ENCODE results near the gene TENM4.
A peak's percentile ranks its signal among the peaks of the same experiment; 100 is the strongest.

Gene TENM4

DNA sequence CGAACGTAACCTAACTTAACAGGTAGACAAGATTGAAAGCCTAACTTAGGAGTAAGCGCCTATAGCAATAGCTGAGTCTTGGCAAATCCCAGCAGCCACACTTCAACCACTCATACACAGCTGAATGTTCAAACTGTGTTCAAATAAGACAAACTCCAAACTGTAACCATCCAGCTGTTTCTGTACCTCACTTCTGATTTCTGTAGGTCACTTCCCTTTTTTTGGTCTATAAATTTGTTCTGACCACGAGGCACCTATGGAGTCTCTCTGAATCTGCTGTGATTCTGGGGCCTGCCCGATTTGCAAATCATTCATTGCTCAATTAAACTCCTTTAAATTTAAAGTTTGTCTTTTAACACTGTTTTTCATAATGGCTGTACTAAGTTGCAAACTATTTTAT, 8.2 kb upstream of the TENM4 start:
- no peaks in the 10 kb centered on the region for H3K36me3 ChIP-seq (ENCODE audit: control insufficient read depth in 2 of 2, insufficient read depth in 2 of 2, low read length in 2 of 2)
- H3K27me3 ChIP-seq (ENCODE audit: control insufficient read depth in 2 of 2, insufficient read depth in 2 of 2, low read length in 2 of 2), result peaks cover 3% of the 10 kb centered on the region in 2 donors
- H3K27ac ChIP-seq (ENCODE audit: low read depth in 2 of 2, low read length in 2 of 2), result no peak overlapping the region
- H3K4me1 ChIP-seq (ENCODE audit: control insufficient read depth in 2 of 2, insufficient read depth in 2 of 2, low read length in 2 of 2), result no peaks in the 10 kb centered on the region
- H3K9me3 ChIP-seq (ENCODE audit: control insufficient read depth in 2 of 2, low read length in 2 of 2), result no peaks in the 10 kb centered on the region
- no peak overlapping the region for H3K9ac ChIP-seq (ENCODE audit: low read depth in 1 of 2, low read length in 2 of 2)
- no peak overlapping the region for H3K4me3 ChIP-seq (ENCODE audit: low read length in 2 of 2)

DNA sequence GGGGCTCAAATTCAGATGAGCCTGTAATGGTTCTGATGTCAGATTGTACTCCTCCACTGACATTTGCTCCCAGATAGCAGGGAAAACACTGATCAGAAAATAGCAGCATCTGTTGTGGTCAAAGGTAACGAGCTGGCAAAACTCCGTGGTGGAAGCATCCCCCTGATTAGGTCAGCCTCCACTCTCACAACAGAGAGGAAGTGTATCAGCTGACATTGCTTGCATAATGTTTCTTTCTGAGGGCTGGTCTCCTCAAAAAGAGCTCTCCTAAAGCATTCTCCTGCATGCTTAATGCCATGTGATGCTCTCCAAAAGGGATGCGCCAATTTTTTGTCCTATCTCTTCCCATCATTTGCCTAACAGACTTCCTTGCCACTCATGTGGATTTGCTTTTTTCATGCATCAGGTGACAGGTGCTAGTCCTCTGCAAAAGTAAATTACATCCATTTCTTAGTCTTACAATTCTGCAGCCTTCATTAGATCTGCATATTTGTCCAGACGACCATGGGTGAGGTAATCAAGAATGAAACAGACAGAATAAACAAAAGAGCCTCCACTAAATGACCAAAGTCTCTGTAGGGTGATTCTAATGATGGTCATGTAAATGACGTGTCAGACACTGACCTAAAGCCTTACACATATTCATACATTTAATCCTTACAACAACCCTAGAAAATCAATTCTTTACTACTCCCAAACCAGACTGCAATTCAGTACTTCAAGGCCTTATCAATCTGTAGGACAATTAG, 6.4 kb upstream of the TENM4 start:
- Histone ChIP-seq H3K27ac (ENCODE audit: low read depth in 2 of 2, low read length in 2 of 2) (no peak overlapping the region), H3K4me1 (ENCODE audit: control insufficient read depth in 2 of 2, insufficient read depth in 2 of 2, low read length in 2 of 2) (no peaks in the 10 kb centered on the region), H3K4me3 (ENCODE audit: low read length in 2 of 2) (no peak overlapping the region), H3K9me3 (ENCODE audit: control insufficient read depth in 2 of 2, low read length in 2 of 2) (no peaks in the 10 kb centered on the region), H3K9ac (ENCODE audit: low read depth in 1 of 2, low read length in 2 of 2) (no peak overlapping the region), H3K27me3 (ENCODE audit: control insufficient read depth in 2 of 2, insufficient read depth in 2 of 2, low read length in 2 of 2) (peaks cover 14 to 15% of the 10 kb centered on the region in 2 donors), H3K36me3 (ENCODE audit: control insufficient read depth in 2 of 2, insufficient read depth in 2 of 2, low read length in 2 of 2) (no peaks in the 10 kb centered on the region)

DNA sequence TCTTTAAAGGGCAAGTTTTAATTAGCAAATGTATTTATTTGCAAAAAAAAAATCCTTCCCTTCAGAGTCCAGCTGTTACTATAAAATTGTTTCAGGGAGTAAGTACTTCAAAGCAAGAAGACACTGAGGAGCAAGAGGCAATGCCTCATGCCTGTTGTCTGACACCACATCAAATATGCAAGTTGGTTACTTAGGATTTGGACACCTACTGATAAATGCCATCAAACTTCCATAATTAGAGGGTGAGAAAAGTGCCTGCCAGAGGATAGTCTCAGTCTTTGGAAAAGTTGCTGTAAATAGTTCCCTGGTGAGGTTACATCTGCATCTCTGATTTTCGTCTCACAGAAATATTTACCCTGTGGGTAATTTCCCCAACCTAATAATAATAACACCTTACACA, 4.1 kb upstream of the TENM4 start:
- no peaks in the 10 kb centered on the region for H3K9me3 ChIP-seq (ENCODE audit: control insufficient read depth in 2 of 2, low read length in 2 of 2)
- no peaks in the 10 kb centered on the region for H3K4me1 ChIP-seq (ENCODE audit: control insufficient read depth in 2 of 2, insufficient read depth in 2 of 2, low read length in 2 of 2)
- H3K27ac ChIP-seq (ENCODE audit: low read depth in 2 of 2, low read length in 2 of 2), result no peak overlapping the region
- H3K27me3 ChIP-seq (ENCODE audit: control insufficient read depth in 2 of 2, insufficient read depth in 2 of 2, low read length in 2 of 2), result peaks cover 14 to 15% of the 10 kb centered on the region in 2 donors
- no peaks in the 10 kb centered on the region for H3K36me3 ChIP-seq (ENCODE audit: control insufficient read depth in 2 of 2, insufficient read depth in 2 of 2, low read length in 2 of 2)
- H3K9ac ChIP-seq (ENCODE audit: low read depth in 1 of 2, low read length in 2 of 2), result no peak overlapping the region
- no peak overlapping the region for H3K4me3 ChIP-seq (ENCODE audit: low read length in 2 of 2)

DNA sequence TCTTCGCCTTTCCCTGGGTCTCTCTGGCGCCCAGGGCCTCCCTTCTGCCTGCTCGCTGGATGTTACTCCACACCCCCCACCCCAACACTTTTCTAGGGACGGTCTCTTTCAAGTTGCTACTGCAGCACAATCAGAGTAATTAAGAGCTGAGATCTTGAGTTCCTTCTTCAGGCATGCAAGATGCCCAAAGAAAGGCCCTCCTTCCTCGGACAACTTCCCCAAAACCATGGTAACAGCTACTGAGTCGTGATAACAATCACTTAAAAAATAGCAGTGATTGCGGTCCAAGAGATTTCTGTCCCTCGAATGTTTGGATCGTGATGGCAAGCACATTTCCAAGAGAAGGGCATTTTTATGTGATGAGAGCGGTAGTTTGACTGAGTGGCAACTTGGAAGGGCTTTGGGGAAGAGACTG, 638 bp upstream of the TENM4 start:
- no peaks in the 10 kb centered on the region for H3K9me3 ChIP-seq (ENCODE audit: control insufficient read depth in 2 of 2, low read length in 2 of 2)
- H3K27ac ChIP-seq (ENCODE audit: low read depth in 2 of 2, low read length in 2 of 2), result no peak overlapping the region
- peaks cover 39 to 42% of the 10 kb centered on the region in 2 donors for H3K27me3 ChIP-seq (ENCODE audit: control insufficient read depth in 2 of 2, insufficient read depth in 2 of 2, low read length in 2 of 2)
- H3K36me3 ChIP-seq (ENCODE audit: control insufficient read depth in 2 of 2, insufficient read depth in 2 of 2, low read length in 2 of 2), result no peaks in the 10 kb centered on the region
- H3K4me3 ChIP-seq (ENCODE audit: low read length in 2 of 2), result peak overlapping the region in 1 of 2 donors; percentile 53
- H3K4me1 ChIP-seq (ENCODE audit: control insufficient read depth in 2 of 2, insufficient read depth in 2 of 2, low read length in 2 of 2), result peaks cover 5 to 12% of the 10 kb centered on the region in 2 donors
- H3K9ac ChIP-seq (ENCODE audit: low read depth in 1 of 2, low read length in 2 of 2), result no peak overlapping the region

DNA sequence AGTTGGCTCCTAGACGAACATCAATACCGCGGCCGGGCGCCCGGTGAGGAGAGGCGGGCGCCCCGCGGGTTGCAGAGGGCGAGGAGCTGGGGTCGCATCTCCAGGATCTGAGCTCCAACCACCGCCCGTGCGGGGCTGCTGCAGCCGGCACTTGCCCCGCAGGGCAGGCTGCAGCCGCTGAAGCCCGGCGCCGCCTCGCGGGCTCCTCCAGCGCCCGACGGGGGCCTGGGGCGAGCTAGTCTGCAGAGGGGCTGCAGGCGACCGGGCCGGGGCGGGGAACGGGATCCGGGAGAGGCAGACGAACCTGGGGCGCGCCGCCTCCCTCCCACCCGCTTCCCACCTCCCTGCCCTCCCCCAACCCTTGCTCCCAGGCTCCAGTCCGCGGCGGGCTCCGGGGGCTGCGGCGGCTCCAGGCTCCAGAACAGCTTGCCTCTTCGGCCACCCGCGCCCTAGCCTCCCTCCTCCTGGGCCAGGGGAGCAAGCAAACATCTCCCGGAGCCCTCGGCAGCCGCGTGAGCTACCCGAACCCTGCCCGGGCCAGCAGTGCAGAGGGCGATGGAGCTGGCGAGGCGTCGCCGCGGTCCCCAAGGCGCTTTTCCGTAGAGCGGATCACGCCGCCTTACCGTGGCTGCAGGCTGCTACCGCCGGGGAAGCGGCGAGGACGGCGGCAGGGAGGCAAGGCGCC, 802 bp downstream of the TENM4 start:
- no peaks in the 10 kb centered on the region for H3K9me3 ChIP-seq (ENCODE audit: control insufficient read depth in 2 of 2, low read length in 2 of 2)
- H3K4me1 ChIP-seq (ENCODE audit: control insufficient read depth in 2 of 2, insufficient read depth in 2 of 2, low read length in 2 of 2), result peaks cover 5 to 12% of the 10 kb centered on the region in 2 donors
- H3K27me3 ChIP-seq (ENCODE audit: control insufficient read depth in 2 of 2, insufficient read depth in 2 of 2, low read length in 2 of 2), result peaks cover 48 to 52% of the 10 kb centered on the region in 2 donors
- H3K9ac ChIP-seq (ENCODE audit: low read depth in 1 of 2, low read length in 2 of 2), result peak overlapping the region in 1 of 2 donors; percentile 19
- H3K27ac ChIP-seq (ENCODE audit: low read depth in 2 of 2, low read length in 2 of 2), result no peak overlapping the region
- H3K4me3 ChIP-seq (ENCODE audit: low read length in 2 of 2), result peak overlapping the region in 1 of 2 donors; percentile 26
- no peaks in the 10 kb centered on the region for H3K36me3 ChIP-seq (ENCODE audit: control insufficient read depth in 2 of 2, insufficient read depth in 2 of 2, low read length in 2 of 2)

DNA sequence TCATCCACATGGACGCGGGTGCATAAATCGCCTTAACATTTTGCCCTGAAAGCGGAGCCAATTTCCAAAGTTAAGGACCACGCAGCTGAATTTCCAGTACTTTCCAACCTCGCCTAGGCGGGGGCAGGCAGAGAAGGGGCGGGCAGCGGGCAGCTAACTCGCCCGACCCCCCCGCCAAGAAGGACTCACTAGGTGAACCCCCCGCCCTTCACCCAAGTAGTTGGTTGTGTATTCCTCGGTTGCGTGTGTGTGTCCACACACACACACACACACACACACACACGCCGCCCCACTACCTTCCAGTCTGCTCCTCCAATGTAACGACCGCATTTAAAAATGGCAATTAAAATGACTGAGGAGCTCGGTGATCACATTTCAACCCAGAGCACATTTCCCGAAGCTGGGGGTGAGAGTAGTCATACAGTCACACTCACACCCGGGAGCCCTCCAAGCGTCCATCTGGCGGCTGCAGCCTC, 1.4 kb downstream of the TENM4 start:
- no peaks in the 10 kb centered on the region for H3K9me3 ChIP-seq (ENCODE audit: control insufficient read depth in 2 of 2, low read length in 2 of 2)
- H3K4me1 ChIP-seq (ENCODE audit: control insufficient read depth in 2 of 2, insufficient read depth in 2 of 2, low read length in 2 of 2), result peaks cover 5 to 12% of the 10 kb centered on the region in 2 donors
- no peaks in the 10 kb centered on the region for H3K36me3 ChIP-seq (ENCODE audit: control insufficient read depth in 2 of 2, insufficient read depth in 2 of 2, low read length in 2 of 2)
- H3K27me3 ChIP-seq (ENCODE audit: control insufficient read depth in 2 of 2, insufficient read depth in 2 of 2, low read length in 2 of 2), result peaks cover 49 to 57% of the 10 kb centered on the region in 2 donors
- peak overlapping the region in 1 of 2 donors; percentile 41 for H3K4me3 ChIP-seq (ENCODE audit: low read length in 2 of 2)
- H3K27ac ChIP-seq (ENCODE audit: low read depth in 2 of 2, low read length in 2 of 2), result no peak overlapping the region
- H3K9ac ChIP-seq (ENCODE audit: low read depth in 1 of 2, low read length in 2 of 2), result no peak overlapping the region

DNA sequence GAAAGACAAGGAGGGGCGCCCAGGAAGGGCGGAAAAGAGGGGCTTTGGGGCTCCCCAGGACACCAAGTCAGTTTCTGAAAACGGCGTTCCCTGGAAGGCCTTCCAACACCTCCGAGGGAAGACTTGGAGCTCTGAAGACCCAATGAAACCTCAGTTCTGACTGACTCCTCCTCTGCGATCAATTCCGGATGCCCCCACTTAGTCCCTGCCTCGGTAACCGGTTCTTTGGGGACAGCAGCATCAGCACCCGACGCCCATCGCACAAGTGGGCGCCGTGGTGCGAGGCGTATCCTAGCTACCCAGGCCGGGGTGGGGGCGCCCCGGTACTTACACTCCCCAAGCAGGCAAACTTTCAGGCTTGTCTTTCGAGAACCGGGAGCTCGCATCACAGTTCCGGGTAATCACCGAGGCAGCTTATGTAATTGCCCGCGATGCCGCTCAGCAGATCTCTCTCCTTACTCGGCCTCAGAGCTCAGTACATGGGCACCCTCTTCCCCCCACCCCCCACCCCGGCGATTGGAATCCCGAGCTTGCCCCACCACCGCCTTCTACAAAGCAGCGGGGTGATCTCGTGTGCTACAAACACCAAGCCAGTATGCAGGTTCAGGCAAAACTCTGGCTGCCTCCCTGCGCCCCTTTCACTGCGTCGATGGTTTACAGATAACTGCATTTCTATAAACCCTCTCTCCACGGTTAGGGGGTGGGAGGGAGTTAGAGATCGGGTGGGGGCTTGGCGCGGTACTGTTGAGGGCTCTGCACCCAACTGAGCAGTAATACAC, 2.0 kb downstream of the TENM4 start:
- Histone ChIP-seq H3K36me3 (ENCODE audit: control insufficient read depth in 2 of 2, insufficient read depth in 2 of 2, low read length in 2 of 2) (no peaks in the 10 kb centered on the region), H3K9ac (ENCODE audit: low read depth in 1 of 2, low read length in 2 of 2) (no peak overlapping the region), H3K4me3 (ENCODE audit: low read length in 2 of 2) (peak overlapping the region; percentile 41 to 49), H3K27me3 (ENCODE audit: control insufficient read depth in 2 of 2, insufficient read depth in 2 of 2, low read length in 2 of 2) (peaks cover 53 to 63% of the 10 kb centered on the region in 2 donors), H3K27ac (ENCODE audit: low read depth in 2 of 2, low read length in 2 of 2) (peak overlapping the region in 1 of 2 donors; percentile 23), H3K9me3 (ENCODE audit: control insufficient read depth in 2 of 2, low read length in 2 of 2) (no peaks in the 10 kb centered on the region), H3K4me1 (ENCODE audit: control insufficient read depth in 2 of 2, insufficient read depth in 2 of 2, low read length in 2 of 2) (peaks cover 5 to 12% of the 10 kb centered on the region in 2 donors)

DNA sequence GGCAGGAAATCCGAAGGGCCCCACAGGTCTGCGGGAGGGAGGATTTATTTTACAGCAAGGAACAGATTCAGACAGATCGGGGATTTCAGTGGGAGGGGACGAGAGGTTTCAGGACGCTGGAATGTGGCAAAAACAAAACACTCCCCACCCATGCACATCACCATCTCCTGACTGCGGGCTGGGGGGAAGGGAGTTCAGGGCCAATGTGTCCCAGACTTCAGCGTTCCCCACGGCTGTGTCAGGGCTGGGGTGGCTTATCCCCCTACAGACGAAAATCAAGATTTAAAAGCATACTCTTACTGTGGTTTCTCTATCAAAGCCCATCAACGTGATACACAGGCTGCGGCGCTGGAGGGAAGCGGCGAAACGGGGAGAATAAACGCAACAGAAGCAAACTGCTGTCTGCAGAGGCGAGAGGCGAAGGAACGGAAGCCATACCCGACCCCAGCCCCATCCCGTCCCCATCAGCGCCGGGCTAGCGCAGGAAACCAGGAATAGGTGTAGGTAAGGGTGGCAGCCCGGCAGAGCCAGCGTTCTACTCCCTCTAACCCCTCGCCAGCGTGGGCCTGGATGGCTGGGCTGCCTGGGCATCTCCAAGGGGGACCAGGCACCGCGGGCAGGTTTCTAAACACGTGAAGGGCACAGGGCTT, 2.7 kb downstream of the TENM4 start:
- Histone ChIP-seq H3K36me3 (ENCODE audit: control insufficient read depth in 2 of 2, insufficient read depth in 2 of 2, low read length in 2 of 2) (no peaks in the 10 kb centered on the region), H3K4me3 (ENCODE audit: low read length in 2 of 2) (peak overlapping the region; percentile 41 to 49), H3K27me3 (ENCODE audit: control insufficient read depth in 2 of 2, insufficient read depth in 2 of 2, low read length in 2 of 2) (peaks cover 50 to 62% of the 10 kb centered on the region in 2 donors), H3K9me3 (ENCODE audit: control insufficient read depth in 2 of 2, low read length in 2 of 2) (no peaks in the 10 kb centered on the region), H3K27ac (ENCODE audit: low read depth in 2 of 2, low read length in 2 of 2) (peak overlapping the region in 1 of 2 donors; percentile 23), H3K9ac (ENCODE audit: low read depth in 1 of 2, low read length in 2 of 2) (no peak overlapping the region), H3K4me1 (ENCODE audit: control insufficient read depth in 2 of 2, insufficient read depth in 2 of 2, low read length in 2 of 2) (peaks cover 5 to 12% of the 10 kb centered on the region in 2 donors)

DNA sequence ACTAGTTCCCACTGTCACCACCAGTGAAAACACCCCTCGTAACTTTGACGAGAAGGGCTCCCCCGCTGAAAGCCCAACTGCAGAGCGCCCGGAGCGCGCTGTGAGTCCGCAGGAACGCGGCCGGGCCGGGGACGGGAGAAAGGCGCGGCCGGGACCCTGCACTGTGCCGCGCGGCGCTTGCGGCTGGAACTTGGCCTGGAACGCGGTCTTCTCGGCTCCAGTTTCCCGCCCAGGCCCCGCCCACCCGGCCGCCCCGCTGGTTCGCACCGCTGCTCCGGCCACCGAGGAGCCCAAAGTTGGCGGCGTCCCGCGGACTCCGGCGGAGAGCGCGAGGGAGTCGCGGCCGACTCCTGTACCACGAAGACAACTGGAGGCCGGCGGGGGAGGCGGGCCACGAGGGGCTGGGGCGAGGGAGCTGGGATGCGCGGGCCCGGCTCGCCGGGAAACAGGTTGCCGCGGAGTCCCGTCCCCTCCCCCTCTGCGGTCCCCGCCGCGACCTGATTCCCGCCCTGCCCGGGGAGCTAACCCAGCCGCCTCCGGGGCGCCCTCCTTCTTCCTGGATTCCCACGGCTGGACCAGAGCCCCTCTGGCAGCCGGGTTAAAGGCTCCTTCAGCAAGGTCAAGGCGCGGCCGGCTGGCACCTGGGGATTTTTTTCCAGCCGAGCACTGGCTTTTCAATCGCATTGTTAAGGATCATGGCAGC, 3.4 kb downstream of the TENM4 start:
- no peaks in the 10 kb centered on the region for H3K9me3 ChIP-seq (ENCODE audit: control insufficient read depth in 2 of 2, low read length in 2 of 2)
- no peaks in the 10 kb centered on the region for H3K36me3 ChIP-seq (ENCODE audit: control insufficient read depth in 2 of 2, insufficient read depth in 2 of 2, low read length in 2 of 2)
- peak overlapping the region; percentile 33 to 37 for H3K4me3 ChIP-seq (ENCODE audit: low read length in 2 of 2)
- H3K4me1 ChIP-seq (ENCODE audit: control insufficient read depth in 2 of 2, insufficient read depth in 2 of 2, low read length in 2 of 2), result peaks cover 5 to 12% of the 10 kb centered on the region in 2 donors
- H3K27me3 ChIP-seq (ENCODE audit: control insufficient read depth in 2 of 2, insufficient read depth in 2 of 2, low read length in 2 of 2), result peaks cover 47 to 58% of the 10 kb centered on the region in 2 donors
- H3K27ac ChIP-seq (ENCODE audit: low read depth in 2 of 2, low read length in 2 of 2), result no peak overlapping the region
- no peak overlapping the region for H3K9ac ChIP-seq (ENCODE audit: low read depth in 1 of 2, low read length in 2 of 2)

Measured in mucosa of rectum (tissue), 2 donors.